HUES6 (cell line): ENCODE measurements around the gene GH1.
"Not testable (repeated sequence)": the region's sequence is repeated elsewhere in the genome, so short reads cannot be mapped to it uniquely, and the experiment has no call there.

Source experiments
- H3K27ac ChIP-seq: 2 replicates; pipeline ENCODE4 v1.7.0; 2013; ENCODE audit warnings: low read depth, mild to moderate bottlenecking, low read length, inconsistent platforms
- H3K27me3 ChIP-seq: 2 replicates; pipeline ENCODE4 v1.6.1; 2013; ENCODE audit warnings: low read length; ENCODE audit not compliant: control insufficient read depth, insufficient read depth
- H3K36me3 ChIP-seq: 2 replicates; pipeline ENCODE4 v1.6.1; 2013; ENCODE audit warnings: low read length; ENCODE audit not compliant: control insufficient read depth, insufficient read depth
- H3K4me1 ChIP-seq: 2 replicates; pipeline ENCODE4 v1.6.1; 2013; ENCODE audit warnings: low read length; ENCODE audit not compliant: control insufficient read depth, insufficient read depth
- H3K4me3 ChIP-seq: 2 replicates; pipeline ENCODE4 v1.5.1; 2013; ENCODE audit warnings: low read depth, low read length
- H3K9ac ChIP-seq: one replicate; pipeline ENCODE4 v1.6.1; 2013; ENCODE audit warnings: mild to moderate bottlenecking, low read length
- H3K9me3 ChIP-seq: 2 replicates; pipeline ENCODE4 v1.6.1; 2013; ENCODE audit warnings: low read depth, low read length; ENCODE audit not compliant: control insufficient read depth, insufficient read depth

The GH1 gene

GRCh38 chr17:63920779-63921178 lies 2.1 kb upstream of the GH1 start:
- not testable (repeated sequence) for H3K4me1 ChIP-seq, H3K36me3 ChIP-seq, H3K9me3 ChIP-seq, H3K27ac ChIP-seq, H3K9ac ChIP-seq, H3K4me3 ChIP-seq
- peaks cover 18% of the 10 kb centered on the region for H3K27me3 ChIP-seq

GRCh38 chr17:63920050-63920449 lies 1.4 kb upstream of the GH1 start:
- peaks cover 18% of the 10 kb centered on the region for H3K27me3 ChIP-seq
- not testable (repeated sequence) for H3K4me3 ChIP-seq, H3K9me3 ChIP-seq, H3K27ac ChIP-seq, H3K4me1 ChIP-seq, H3K9ac ChIP-seq, H3K36me3 ChIP-seq

GRCh38 chr17:63919311-63919723 lies 678 bp upstream of the GH1 start:
- H3K27me3 ChIP-seq, result peaks cover 18% of the 10 kb centered on the region
- H3K4me3 ChIP-seq, result peak overlapping the region; percentile 31; the same call in 1 of the 2 replicates
- no peak overlapping the region for H3K27ac ChIP-seq
- H3K9ac ChIP-seq, result no peak overlapping the region
- H3K4me1 ChIP-seq, result peaks cover 7% of the 10 kb centered on the region; the same call in 1 of the 2 replicates
- no peaks in the 10 kb centered on the region for H3K9me3 ChIP-seq
- H3K36me3 ChIP-seq, result no peaks in the 10 kb centered on the region

DNA sequence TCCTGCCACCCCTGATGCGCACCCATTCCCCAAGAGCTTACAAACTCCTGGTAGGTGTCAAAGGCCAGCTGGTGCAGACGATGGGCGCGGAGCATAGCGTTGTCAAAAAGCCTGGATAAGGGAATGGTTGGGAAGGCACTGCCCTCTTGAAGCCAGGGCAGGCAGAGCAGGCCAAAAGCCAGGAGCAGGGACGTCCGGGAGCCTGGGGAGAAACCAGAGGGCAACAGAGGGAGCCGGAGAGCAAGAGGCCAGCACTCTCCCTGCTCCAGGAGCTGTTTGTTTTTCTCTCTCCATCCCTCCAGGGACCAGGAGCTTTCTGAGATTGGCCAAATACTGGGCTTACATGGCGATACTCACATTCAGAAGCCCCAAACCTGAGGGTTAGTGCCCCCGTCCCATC lies 334 bp downstream of the GH1 start:
- Histone ChIP-seq H3K27me3 (peaks cover 18% of the 10 kb centered on the region), H3K4me1 (peaks cover 7% of the 10 kb centered on the region; the same call in 1 of the 2 replicates), H3K4me3 (peak overlapping the region; percentile 36), H3K9ac (no peak overlapping the region), H3K9me3 (no peaks in the 10 kb centered on the region), H3K27ac (no peak overlapping the region), H3K36me3 (no peaks in the 10 kb centered on the region)

DNA sequence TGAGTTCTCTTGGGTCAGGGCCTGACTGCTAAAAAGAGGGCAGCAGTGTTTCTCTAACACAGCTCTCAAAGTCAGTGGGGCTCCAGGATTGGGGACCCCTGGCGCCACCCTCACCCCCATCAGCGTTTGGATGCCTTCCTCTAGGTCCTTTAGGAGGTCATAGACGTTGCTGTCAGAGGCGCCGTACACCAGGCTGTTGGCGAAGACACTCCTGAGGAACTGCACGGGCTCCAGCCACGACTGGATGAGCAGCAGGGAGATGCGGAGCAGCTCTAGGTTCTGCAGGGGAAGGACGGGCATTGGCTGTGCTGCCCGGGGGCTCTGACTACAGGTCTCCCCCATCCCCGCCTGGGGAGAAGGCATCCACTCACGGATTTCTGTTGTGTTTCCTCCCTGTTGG lies 993 bp downstream of the GH1 start:
- Histone ChIP-seq H3K27ac (no peak overlapping the region), H3K9ac (no peak overlapping the region), H3K9me3 (no peaks in the 10 kb centered on the region), H3K4me1 (peaks cover 7% of the 10 kb centered on the region; the same call in 1 of the 2 replicates), H3K27me3 (peaks cover 18% of the 10 kb centered on the region), H3K36me3 (no peaks in the 10 kb centered on the region), H3K4me3 (peak overlapping the region; percentile 36; the same call in 1 of the 2 replicates)

- H3K4me1 ChIP-seq, H3K27ac ChIP-seq: not testable (repeated sequence)
These were observed 1.4 kb downstream of the GH1 start for GRCh38 chr17:63917206-63917605.

GRCh38 chr17:63916566-63917185 lies 2.0 kb downstream of the GH1 start:
- Histone ChIP-seq H3K27ac (no peak overlapping the region), H3K4me1 (peaks cover 7% of the 10 kb centered on the region; the same call in 1 of the 2 replicates), H3K36me3 (no peaks in the 10 kb centered on the region), H3K9ac (peak overlapping the region; percentile 16), H3K9me3 (no peaks in the 10 kb centered on the region), H3K27me3 (peaks cover 18% of the 10 kb centered on the region), H3K4me3 (no peak overlapping the region)

More at GRCh38 chr17:63917206-63917605, 1.4 kb downstream of the GH1 start:
- peaks cover 18% of the 10 kb centered on the region for H3K27me3 ChIP-seq
- not testable (repeated sequence) for H3K9ac ChIP-seq, H3K4me3 ChIP-seq, H3K36me3 ChIP-seq, H3K9me3 ChIP-seq

- not testable (repeated sequence) for H3K27ac ChIP-seq, H3K9ac ChIP-seq, H3K9me3 ChIP-seq, H3K36me3 ChIP-seq, H3K4me1 ChIP-seq, H3K4me3 ChIP-seq
- H3K27me3 ChIP-seq, result peaks cover 18% of the 10 kb centered on the region
These were observed 2.9 kb downstream of the GH1 start for GRCh38 chr17:63915753-63916152.

DNA sequence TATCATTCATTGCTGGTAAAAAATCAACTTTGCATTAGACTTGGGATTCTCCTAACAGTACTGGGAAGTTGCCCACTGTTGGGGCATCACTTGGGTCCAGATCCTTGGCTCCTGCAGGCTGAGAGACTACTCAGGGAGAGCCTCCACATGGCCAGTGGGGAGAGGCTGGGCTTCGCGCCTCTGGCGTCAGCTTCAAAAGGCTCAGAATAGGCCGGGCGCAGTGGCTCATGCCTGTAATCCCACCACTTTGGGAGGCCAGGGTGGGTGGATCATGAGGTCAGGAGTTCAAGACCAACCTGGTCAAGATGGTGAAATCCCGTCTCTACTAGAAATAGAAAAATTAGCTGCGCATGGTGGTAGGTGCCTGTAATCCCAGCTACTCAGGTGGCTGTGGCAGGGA lies 4.2 kb downstream of the GH1 start:
- Histone ChIP-seq H3K27me3 (peaks cover 20% of the 10 kb centered on the region), H3K9ac (no peak overlapping the region)

DNA sequence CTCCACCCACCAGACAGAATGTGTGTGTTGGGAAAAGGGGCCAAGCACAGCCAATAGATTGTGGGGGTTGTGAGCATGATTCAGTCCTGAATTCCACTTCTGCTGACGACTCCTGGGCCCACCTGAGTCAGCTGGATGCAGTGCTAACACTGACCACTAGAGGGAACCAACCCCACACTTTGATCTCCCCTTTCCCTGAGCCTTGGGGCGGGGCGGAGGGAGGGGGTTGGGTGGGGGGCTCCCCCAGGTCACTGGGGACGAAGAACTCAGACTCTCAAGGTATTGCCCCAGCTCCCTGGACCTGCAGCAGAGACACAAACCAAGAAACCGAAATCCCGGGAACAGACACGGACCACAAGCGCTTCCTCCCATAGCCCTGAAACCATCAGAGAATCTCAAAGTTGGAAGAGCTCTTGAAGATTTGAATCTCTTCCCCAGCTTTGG lies 7.0 kb downstream of the GH1 start:
- no peak overlapping the region for H3K9ac ChIP-seq
- H3K4me1 ChIP-seq, result peaks cover 3% of the 10 kb centered on the region; the same call in 1 of the 2 replicates
- H3K27ac ChIP-seq, result no peak overlapping the region
- peaks cover 8% of the 10 kb centered on the region for H3K27me3 ChIP-seq
- H3K9me3 ChIP-seq, result no peaks in the 10 kb centered on the region
- H3K4me3 ChIP-seq, result no peak overlapping the region
- H3K36me3 ChIP-seq, result no peaks in the 10 kb centered on the region

More for the DNA sequence above, 4.2 kb downstream of the GH1 start:
- no peak overlapping the region for H3K27ac ChIP-seq
- H3K4me1 ChIP-seq, result peaks cover 7% of the 10 kb centered on the region; the same call in 1 of the 2 replicates
- no peaks in the 10 kb centered on the region for H3K9me3 ChIP-seq
- no peak overlapping the region for H3K4me3 ChIP-seq
- no peaks in the 10 kb centered on the region for H3K36me3 ChIP-seq

DNA sequence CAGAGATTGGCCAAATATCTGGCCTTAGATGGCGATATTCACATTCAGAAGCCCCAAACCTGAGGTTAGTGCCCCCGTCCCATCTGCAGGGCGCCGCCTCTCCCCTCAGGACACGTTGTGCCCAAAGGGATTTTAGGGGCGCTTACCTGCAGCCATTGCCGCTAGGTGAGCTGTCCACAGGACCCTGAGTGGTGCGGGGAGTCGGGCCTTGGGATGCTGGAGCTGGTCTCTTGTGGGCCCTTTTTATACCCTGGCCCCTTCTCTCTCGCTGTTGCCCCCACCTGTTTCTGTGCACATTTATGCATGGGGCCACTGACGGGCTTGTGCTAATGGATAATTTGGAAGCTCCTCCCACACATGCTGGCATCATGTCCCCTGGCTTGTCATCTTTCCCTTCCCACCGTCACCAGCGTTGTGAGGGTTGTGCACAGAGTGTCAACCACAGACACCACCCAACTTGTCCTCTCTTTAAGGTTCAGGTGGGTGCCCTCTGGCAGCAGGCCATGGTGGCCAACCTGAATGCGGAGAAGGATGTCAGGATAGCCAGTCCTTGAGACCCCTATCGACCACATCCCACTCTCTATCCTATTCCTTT lies 7.5 kb downstream of the GH1 start, which contains the start of gene CSHL1:
Gene CSHL1, minus strand, starts transcription at position 218 of the 595 bp plus-strand sequence. Its CDS starts 62 bp downstream, at position 156.
- H3K4me3 ChIP-seq, result no peak within 1 kb of the TSS
- no peaks in the 10 kb centered on the region for H3K9me3 ChIP-seq
- peaks cover 2% of the 10 kb centered on the region for H3K27me3 ChIP-seq

More for the DNA sequence above, 7.5 kb downstream of the GH1 start, which contains the start of gene CSHL1:
- H3K9ac ChIP-seq, result no peak within 1 kb of the TSS
- peaks cover 3% of the 10 kb centered on the region; the same call in 1 of the 2 replicates for H3K4me1 ChIP-seq
- H3K27ac ChIP-seq, result no peak within 1 kb of the TSS
- no peaks in the 10 kb centered on the region for H3K36me3 ChIP-seq
